GM19239 (cell line): ENCODE measurements around the gene SHMT2.

Experiments
- DNase-seq: peaks from one replicate; pipeline ENCODE4 v3.0.0; 2011; ENCODE audit warnings: low spot score; ENCODE audit not compliant: insufficient read length
- FAIRE-seq: peaks from 2 replicates; lab custom pipeline; 2011; peaks lifted over from hg19 to GRCh38; lab: Jason Lieb, UNC

SHMT2 gene

DNA sequence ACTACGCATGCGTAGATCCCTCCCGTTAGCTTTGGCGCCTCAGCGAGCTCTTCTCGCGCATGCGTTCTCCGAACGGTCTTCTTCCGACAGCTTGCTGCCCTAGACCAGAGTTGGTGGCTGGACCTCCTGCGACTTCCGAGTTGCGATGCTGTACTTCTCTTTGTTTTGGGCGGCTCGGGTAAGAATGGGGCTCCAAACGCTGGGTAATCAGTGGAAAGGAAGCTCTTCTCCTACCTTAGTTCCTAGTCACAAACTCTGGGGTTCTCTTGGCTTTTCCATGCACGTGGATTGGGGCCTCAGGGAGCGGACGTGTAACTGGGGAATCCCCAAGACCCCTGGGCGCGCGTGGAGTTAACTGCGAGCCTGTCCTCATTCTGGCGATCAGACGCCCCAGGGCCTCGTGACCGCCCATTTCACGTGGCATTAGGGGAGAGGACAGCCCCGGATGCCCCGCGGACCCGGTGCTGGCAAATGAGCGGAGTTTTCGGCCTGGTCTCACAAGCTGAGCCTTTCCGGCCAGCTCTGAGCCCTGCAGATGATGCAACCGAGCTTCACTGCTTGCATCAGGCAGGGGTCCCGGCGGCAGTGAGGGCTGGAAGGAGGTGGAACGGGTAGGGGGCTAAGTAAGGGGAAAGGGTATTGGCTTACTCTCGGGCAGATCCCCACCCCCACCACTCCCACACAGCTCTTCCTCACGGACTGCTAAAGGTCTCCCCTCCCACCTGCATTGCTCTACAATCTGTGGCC lies at the start of gene SHMT2:
SHMT2 (plus strand) TSS at position 78 of the 747 bp plus-strand sequence; CDS start at position 146, 68 bp downstream.
- DNase-seq (peak; percentile 97), FAIRE-seq (peak; percentile 98)

DNA sequence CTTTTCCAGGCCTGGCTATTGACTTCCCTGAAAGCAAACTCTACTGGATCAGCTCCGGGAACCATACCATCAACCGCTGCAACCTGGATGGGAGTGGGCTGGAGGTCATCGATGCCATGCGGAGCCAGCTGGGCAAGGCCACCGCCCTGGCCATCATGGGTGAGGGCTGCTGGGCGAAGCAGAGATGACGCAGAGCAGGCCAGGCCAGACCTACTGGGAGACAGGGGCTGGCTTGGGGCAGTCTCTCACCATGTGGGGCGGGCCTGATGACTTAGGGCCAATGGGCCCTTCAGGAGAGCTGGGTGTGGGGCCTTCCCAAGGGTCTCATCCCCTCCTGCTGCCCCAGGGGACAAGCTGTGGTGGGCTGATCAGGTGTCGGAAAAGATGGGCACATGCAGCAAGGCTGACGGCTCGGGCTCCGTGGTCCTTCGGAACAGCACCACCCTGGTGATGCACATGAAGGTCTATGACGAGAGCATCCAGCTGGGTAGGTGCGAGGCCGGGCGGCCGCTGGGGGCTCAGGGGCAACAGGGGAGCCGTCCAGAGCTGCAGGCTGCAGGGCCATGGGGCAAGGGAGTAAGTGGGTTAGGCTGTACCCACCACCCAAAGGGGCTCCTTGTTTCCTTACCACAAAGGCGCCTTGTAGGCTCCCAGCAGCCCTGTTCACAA lies 49.1 kb upstream of the SHMT2 start:
- FAIRE-seq, result no peak
- DNase-seq, result no peak

DNA sequence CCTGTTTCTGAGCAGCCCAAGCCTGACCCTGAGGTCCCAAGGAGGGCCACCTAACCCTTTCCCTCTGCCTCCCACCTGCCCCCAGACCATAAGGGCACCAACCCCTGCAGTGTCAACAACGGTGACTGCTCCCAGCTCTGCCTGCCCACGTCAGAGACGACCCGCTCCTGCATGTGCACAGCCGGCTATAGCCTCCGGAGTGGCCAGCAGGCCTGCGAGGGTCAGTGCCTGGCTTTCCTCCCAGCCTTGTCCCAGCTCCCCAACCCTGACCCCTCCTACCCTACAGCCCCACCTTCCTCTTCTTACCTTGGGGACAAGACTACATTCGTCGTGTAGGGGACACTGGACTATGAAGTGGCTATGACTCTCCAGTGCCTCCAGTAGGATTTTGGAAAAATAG lies 48.4 kb upstream of the SHMT2 start:
- no peak for DNase-seq
- FAIRE-seq, result no peak

DNA sequence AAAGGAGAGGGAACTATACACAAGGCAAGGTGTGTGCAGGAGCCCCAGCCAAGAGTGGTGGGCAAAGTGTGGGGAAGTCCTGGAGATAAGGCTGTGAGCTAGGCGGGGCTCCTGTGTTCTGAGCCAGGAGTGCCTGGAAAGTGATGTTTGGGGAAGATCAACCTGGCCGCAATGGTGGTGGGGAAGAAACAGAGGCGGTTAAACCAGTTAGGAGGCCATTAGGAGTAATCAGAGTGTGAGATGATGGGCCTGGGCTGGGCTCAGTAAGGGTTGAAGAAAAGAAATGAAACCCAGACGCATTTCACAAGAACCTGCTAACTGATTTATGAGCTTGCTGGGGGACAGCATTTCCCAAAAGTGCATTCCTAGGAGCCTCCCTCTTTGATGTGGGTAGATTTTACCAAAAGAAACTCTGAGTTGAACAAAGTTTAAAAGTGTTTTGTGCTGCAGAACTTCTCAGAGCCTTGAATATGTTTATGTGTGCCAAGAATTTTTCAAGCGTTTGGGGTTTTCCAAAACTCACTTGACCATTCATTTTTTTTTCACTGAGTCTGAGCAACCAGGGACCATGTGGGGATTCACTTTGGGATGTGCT lies 47.9 kb upstream of the SHMT2 start:
- DNase-seq, result no peak
- no peak for FAIRE-seq

DNA sequence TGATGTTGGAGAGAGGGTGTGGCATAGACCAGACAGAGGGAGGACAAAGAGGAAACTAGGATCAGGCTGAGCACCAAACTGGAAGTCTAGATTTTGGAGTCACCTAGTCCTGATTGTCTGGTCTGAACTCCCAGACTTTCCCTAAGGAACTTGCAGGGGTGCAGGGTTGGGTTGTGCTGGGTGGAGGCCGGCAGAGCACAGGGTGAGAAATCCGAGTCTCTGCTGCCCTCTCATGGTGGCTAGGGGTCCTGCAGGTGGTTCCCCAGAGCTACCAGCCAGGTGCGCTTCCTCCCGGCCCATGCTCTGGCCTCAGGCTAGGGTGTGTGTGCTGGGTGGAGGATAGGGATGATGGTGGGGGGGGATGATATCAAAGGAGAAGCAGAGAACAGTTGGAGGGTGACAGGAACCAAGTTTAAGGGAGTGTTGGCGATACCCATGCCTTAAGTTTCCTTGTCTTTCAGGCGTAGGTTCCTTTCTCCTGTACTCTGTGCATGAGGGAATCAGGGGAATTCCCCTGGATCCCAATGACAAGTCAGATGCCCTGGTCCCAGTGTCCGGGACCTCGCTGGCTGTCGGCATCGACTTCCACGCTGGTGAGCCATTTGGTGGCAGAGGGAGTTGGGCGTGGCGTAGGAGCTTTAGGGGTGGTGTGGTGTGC lies 46.5 kb upstream of the SHMT2 start:
- peak; percentile 99 for DNase-seq
- FAIRE-seq, result peak; percentile 94

DNA sequence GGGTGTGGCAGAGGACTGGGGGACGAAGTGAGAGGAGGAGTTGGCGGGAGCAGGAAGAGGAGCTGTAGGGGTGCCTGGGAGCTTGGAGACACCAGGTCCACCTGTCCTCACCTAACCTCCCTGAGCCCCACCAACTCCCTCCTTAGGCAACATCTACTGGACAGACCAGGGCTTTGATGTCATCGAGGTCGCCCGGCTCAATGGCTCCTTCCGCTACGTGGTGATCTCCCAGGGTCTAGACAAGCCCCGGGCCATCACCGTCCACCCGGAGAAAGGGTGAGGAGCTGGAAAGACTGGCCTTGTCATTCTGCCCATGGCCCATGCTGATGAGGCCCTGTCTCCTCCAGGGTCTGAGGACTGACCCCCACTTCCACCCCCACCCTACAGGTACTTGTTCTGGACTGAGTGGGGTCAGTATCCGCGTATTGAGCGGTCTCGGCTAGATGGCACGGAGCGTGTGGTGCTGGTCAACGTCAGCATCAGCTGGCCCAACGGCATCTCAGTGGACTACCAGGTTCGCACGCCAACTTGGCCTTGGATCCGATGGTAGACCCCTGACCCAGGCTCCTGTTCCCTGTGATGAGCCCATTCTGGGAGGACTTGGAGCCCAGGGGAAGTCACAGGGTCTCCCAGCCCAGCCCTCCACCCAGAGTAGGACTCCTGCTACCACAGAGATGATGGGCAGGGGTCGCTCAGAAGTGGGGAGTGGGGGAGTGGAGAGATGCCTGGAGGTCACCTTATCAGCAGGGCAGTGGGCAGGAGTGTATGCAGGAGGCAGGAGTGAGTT lies 45.4 kb upstream of the SHMT2 start:
- no peak for DNase-seq
- no peak for FAIRE-seq

DNA sequence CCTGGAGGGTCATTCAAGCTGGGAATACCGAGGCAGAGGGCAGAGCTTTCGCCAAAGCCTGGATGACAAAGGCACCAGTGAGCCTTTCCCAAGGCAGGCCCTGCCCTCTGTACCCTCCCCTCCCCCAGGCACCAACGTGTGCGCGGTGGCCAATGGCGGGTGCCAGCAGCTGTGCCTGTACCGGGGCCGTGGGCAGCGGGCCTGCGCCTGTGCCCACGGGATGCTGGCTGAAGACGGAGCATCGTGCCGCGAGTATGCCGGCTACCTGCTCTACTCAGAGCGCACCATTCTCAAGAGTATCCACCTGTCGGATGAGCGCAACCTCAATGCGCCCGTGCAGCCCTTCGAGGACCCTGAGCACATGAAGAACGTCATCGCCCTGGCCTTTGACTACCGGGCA lies 44.1 kb upstream of the SHMT2 start:
- DNase-seq (no peak), FAIRE-seq (no peak)

DNA sequence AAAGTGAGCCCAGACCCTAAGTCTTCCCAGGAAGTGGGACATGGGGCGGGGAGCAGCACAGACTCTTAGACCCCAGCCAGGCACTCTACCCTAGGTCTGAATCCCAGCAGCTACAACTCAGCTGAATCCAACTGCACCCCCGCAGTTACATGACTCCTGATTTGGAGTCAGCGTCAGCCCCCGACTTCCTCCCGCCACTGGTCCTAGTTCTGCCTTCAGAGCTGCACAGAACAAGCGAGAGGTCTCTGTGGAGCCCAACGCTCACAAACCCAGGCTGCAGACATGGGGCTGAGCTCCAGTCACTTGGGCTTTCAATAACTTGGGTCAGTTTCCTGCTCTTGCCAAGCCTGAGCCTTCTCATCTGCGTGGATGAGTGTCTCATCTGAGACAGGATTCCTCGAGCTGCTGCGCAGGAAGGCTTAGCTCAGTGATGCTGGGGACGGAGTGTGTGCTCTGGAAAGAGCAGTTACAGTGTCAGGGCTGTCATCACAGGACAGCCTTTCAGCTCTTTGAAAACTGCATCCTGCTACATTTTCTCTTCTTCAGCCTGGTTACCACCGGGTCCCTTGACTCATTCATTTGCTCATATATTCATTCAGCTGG lies 43.5 kb upstream of the SHMT2 start:
- FAIRE-seq (no peak), DNase-seq (no peak)

DNA sequence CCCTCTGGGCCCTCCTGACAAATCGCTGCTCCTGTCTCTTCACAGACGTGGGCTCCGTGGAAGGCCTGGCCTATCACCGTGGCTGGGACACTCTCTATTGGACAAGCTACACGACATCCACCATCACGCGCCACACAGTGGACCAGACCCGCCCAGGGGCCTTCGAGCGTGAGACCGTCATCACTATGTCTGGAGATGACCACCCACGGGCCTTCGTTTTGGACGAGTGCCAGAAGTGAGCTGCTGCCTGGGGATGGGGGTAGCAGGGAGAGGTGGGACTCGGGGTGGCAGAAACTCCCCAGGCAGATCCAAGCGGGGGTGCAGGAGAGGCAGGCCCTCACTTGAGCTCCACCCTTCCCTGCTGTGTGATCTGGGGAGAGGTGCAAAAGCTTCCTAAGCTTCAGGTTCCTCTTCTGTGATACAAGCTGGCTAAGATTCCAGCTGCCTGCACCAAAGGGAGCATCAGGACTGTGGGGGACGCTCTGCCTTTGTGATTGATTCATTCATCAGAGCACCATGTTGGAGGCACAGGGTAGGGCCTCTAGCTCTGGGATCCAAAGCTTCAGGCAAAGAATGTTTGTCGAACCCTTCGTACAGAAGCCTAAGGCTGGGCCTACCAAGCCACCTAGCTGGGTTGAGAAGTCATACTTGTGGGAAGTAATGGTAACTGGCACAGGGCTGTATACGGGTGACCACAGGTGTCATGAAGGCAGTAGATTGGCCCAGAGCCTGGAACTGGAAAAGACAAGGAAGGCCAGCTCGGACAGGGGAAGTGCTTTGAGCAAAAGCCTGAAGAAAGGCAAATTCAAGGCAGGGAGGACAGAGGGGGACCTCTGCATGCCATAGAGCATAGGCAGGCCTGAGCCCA lies 42.1 kb upstream of the SHMT2 start:
- FAIRE-seq, result no peak
- no peak for DNase-seq

DNA sequence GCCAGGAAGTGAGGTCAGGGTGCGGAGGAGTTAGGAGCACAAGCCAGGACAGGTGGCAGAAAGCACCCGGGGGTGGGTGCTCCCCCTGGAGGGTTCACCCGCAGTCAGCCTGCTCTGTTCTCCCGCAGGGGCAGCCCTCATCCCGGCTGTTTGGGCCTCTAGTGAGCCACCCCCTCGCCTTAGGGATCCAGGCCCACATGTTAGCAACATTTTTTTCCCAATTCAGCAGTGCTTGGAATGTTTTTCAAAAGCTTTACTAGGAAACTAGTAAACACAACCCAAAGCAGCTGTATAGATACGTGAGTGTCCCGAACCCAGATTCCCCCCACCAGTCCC lies 41.5 kb upstream of the SHMT2 start:
- FAIRE-seq (no peak), DNase-seq (no peak)

DNA sequence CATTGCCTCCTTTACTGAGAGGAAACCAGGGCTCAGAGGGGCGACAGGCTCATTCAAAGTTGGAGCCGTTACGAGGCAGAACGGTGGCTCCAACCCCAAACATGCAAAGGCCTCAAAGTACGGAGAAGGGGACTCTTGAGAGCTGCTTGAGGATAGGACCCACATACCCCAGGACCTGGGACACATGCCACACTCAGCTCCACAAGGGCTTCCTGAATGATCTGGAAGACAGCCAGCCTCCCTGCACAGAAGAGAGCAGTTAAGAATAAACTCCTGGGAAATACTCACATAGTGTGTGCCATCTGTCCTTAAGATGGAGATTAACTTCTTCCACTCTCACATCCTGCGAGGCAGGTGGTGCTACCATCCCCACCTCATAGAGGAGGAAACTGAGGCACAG lies 39.5 kb upstream of the SHMT2 start:
- FAIRE-seq (no peak), DNase-seq (no peak)

DNA sequence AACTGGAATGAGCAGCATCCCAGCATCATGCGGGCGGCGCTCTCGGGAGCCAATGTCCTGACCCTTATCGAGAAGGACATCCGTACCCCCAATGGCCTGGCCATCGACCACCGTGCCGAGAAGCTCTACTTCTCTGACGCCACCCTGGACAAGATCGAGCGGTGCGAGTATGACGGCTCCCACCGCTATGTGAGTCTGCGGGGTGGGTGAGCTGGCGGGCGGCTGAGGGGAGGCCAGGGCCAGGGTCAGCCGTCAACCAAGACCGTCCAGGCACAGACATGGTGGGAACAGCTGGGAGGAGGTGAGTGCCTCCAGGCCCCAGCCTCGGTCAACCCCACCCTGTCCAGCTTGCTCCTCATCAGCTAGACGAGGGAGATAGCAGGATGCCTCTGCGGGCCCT lies 38.7 kb upstream of the SHMT2 start:
- no peak for FAIRE-seq

DNA sequence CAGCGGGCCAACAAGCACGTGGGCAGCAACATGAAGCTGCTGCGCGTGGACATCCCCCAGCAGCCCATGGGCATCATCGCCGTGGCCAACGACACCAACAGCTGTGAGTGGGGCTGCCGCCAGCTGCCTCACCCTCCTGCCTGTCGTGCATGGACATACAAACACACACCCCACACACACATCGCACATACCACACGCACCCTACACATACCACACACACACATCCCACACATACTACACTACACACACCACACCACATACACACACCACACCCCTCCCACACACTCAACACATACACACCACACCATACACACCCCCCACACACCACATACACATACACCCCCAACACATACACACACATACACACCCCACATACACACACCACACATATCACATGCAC lies 38.1 kb upstream of the SHMT2 start:
- no peak for DNase-seq
- FAIRE-seq, result no peak

More for the DNA sequence above, 38.7 kb upstream of the SHMT2 start:
- no peak for DNase-seq

DNA sequence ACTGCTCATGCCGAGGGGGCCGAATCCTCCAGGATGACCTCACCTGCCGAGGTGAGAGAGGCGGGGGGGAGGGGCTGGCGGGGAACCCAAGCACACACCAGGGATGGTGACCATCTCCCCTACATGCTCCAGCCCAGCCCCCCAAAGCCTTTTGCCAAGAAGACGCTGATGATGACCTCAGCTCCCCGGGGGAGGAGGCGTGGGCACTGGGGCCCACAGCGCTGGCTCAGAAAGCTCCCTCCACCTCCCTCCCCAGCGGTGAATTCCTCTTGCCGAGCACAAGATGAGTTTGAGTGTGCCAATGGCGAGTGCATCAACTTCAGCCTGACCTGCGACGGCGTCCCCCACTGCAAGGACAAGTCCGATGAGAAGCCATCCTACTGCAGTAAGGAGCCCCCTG lies 36.6 kb upstream of the SHMT2 start:
- no peak for FAIRE-seq
- no peak for DNase-seq

DNA sequence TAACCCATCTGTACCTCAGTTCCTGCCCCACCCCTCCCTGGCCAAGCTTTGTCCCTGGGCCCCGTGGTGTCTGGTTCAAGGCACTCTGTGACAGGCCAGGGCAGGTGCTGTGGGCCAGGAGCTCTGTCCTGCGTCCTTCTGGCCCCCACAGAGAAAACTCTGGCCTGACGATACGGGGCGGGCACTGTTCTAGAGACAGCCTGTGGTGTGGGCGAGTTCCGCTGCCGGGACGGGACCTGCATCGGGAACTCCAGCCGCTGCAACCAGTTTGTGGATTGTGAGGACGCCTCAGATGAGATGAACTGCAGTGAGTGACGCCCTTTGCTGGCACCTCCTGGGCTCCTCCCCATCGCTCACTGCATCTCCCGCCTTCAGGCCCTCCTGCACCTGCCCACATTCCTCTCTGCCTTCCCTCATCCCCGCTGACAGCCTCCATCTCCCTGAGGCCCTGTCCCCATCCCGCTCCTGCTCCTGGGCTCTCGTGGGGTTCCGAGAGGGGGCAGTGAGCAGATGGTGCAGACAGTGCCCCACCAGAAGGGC lies 35.7 kb upstream of the SHMT2 start:
- no peak for DNase-seq

DNA sequence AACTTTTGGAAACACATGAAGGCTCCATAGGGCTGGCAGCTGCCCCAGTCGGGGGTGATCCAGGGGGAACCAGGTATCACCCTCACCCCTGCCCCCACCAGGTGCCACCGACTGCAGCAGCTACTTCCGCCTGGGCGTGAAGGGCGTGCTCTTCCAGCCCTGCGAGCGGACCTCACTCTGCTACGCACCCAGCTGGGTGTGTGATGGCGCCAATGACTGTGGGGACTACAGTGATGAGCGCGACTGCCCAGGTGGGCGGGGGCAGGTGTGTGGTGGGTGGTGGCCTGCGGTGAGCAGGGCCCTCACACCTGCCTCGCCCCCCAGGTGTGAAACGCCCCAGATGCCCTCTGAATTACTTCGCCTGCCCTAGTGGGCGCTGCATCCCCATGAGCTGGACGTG lies 35.3 kb upstream of the SHMT2 start:
- no peak for FAIRE-seq
- DNase-seq, result no peak

More for the DNA sequence above, 35.7 kb upstream of the SHMT2 start:
- FAIRE-seq, result no peak

DNA sequence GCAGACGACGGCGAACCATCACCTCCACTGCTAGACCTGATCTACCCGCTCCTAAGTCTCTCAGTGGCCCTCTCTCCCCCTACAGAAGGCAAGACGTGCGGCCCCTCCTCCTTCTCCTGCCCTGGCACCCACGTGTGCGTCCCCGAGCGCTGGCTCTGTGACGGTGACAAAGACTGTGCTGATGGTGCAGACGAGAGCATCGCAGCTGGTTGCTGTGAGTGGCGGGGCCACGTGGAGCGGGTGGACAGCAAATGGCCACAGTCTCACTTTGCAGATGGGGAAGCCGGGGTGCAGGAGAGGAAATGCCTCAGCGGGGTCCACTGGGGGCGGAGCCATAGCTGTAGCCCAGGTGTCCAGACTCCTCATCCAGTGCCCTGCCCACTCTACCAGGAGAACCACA lies 34.3 kb upstream of the SHMT2 start:
- FAIRE-seq (no peak), DNase-seq (no peak)

DNA sequence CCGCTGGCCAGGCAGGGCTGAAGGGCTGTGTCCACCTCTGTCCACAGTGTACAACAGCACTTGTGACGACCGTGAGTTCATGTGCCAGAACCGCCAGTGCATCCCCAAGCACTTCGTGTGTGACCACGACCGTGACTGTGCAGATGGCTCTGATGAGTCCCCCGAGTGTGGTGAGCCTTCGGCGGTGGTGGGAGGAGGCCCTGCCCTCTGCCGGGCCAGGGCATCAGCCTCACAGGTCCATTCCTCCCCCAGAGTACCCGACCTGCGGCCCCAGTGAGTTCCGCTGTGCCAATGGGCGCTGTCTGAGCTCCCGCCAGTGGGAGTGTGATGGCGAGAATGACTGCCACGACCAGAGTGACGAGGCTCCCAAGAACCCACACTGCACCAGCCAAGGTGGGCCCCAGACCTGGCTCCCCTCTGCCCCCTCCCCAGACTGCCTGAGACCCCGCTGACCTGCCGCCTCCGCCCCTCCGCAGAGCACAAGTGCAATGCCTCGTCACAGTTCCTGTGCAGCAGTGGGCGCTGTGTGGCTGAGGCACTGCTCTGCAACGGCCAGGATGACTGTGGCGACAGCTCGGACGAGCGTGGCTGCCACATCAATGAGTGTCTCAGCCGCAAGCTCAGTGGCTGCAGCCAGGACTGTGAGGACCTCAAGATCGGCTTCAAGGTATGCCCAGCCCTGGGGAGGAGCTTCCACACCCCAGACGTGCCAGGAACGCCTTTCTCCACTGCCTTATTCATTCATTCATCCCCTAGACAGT lies 33.7 kb upstream of the SHMT2 start:
- FAIRE-seq (no peak), DNase-seq (no peak)
